Panc1 (cell line): Measurements from ENCODE around the gene KCNQ1.

ENCODE experiments used
- POLR2AphosphoS5 ChIP-seq: IDR thresholded peaks from 2 replicates; pipeline ENCODE4 v1.6.1; 2012; ENCODE audit warnings: mild to moderate bottlenecking, low read depth, low read length, moderate library complexity
- SIN3A ChIP-seq: IDR thresholded peaks from 2 replicates; pipeline ENCODE4 v1.6.1; 2012; ENCODE audit warnings: low read depth, mild to moderate bottlenecking, low read length, moderate library complexity, borderline replicate concordance; ENCODE audit not compliant: insufficient read depth
- TCF7L2 ChIP-seq: IDR thresholded peaks from 2 replicates; pipeline ENCODE4 v1.6.1; 2011; ENCODE audit warnings: mild to moderate bottlenecking, low read depth, low read length, inconsistent platforms
- TF ChIP-seq, protein P1 (sequence below): fragments of 450-650 bp; IDR thresholded peaks from 2 replicates; pipeline ENCODE4 v1.5.1; 2017; ENCODE audit warnings: mild to moderate bottlenecking
- TF ChIP-seq, protein P2 (sequence below), 2 experiments: IDR thresholded peaks; 2 replicates each; pipeline ENCODE4 v1.6.1; 2011 to 2012; ENCODE audit warnings: low read depth in 2 of 2, control low read depth in 1 of 2, low read length in 1 of 2, mild to moderate bottlenecking in 1 of 2, moderate library complexity in 1 of 2; ENCODE audit not compliant: insufficient read depth in 1 of 2

DNA sequence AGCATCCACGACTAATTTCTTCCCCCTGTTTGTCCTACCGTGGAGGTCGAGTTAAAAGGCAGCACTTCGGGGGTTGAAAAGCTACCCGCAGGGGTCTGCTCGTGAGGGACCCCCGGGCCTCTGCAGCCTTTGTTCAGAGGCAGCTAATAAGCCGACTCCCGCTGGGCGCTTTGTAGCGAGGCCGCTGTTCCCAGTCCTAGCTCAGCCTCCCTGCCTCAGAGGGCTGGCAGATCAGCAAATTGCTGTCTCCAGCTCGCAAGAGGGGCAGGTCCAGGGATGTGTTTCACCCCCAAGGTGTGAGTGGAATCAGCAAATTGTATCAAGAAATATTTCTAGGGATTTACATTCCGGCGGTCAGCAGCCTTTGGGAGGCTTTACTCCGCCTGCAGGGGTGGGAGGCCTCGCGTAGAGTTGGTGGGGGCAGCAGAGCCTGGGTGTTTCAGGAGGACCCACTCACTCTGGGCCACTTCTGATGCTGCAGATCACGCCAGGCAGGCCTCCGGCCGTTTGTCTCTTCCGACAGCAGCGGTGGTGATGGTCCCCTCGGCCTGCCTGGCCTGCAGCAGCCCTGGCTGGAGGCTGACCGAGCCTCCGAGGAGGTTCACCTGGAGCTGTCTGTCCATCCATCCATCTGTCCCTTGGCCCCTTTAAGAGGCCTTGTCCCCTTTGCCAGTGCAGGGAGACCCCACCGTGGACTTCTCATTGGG is 276.6 kb downstream of the KCNQ1 start:
- TF ChIP-seq, protein P1, sequence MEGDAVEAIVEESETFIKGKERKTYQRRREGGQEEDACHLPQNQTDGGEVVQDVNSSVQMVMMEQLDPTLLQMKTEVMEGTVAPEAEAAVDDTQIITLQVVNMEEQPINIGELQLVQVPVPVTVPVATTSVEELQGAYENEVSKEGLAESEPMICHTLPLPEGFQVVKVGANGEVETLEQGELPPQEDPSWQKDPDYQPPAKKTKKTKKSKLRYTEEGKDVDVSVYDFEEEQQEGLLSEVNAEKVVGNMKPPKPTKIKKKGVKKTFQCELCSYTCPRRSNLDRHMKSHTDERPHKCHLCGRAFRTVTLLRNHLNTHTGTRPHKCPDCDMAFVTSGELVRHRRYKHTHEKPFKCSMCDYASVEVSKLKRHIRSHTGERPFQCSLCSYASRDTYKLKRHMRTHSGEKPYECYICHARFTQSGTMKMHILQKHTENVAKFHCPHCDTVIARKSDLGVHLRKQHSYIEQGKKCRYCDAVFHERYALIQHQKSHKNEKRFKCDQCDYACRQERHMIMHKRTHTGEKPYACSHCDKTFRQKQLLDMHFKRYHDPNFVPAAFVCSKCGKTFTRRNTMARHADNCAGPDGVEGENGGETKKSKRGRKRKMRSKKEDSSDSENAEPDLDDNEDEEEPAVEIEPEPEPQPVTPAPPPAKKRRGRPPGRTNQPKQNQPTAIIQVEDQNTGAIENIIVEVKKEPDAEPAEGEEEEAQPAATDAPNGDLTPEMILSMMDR: no peak
- TF ChIP-seq POLR2AphosphoS5: no peak
- TF ChIP-seq, protein P2, sequence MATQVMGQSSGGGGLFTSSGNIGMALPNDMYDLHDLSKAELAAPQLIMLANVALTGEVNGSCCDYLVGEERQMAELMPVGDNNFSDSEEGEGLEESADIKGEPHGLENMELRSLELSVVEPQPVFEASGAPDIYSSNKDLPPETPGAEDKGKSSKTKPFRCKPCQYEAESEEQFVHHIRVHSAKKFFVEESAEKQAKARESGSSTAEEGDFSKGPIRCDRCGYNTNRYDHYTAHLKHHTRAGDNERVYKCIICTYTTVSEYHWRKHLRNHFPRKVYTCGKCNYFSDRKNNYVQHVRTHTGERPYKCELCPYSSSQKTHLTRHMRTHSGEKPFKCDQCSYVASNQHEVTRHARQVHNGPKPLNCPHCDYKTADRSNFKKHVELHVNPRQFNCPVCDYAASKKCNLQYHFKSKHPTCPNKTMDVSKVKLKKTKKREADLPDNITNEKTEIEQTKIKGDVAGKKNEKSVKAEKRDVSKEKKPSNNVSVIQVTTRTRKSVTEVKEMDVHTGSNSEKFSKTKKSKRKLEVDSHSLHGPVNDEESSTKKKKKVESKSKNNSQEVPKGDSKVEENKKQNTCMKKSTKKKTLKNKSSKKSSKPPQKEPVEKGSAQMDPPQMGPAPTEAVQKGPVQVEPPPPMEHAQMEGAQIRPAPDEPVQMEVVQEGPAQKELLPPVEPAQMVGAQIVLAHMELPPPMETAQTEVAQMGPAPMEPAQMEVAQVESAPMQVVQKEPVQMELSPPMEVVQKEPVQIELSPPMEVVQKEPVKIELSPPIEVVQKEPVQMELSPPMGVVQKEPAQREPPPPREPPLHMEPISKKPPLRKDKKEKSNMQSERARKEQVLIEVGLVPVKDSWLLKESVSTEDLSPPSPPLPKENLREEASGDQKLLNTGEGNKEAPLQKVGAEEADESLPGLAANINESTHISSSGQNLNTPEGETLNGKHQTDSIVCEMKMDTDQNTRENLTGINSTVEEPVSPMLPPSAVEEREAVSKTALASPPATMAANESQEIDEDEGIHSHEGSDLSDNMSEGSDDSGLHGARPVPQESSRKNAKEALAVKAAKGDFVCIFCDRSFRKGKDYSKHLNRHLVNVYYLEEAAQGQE (IDR thresholded peaks at IDR 0.05; ENCODE audit: insufficient read depth in 1 of 2, low read depth in 2 of 2, low read length in 1 of 2): no peak
- no peak for TF ChIP-seq TCF7L2
- no peak for TF ChIP-seq SIN3A
